ENCODE measurements around the gene KCNAB1.

DNA sequence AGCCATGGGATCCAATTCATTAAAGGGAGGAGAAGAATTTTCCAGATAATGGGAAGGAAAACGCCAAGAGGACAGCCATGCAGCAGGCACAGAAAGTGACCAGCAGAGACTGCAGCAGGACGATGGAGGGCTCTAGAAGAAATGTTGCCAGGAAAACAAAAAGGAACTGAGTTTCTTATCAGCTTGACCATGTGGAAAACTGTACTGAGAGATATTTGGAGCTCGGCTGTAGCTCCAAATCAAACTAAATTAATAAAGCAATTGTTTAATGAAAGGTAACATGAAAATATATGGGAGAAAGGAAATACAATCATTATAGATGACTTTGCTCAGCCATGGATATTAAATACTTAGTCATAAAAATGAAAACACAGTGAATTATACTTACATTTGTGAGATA lies 370.8 kb downstream of the KCNAB1 start:
- TF ChIP-seq ZNF274 (IDR thresholded peaks at IDR 0.05; ENCODE audit: low read depth, low read length) (no peak), SUZ12 (IDR thresholded peaks at IDR 0.05; ENCODE audit: extremely low read depth, insufficient read depth, insufficient read length) (no peak), YY1 (IDR thresholded peaks at IDR 0.05; ENCODE audit: insufficient read depth, insufficient read length) (no peak)

Measured in NT2/D1 (cell line).